LNCAP (cell line): ENCODE results near the gene UBE2J2.

Experiments used
- TF ChIP-seq, protein P1 (sequence below): fragments of 450-650 bp; IDR thresholded peaks from 2 replicates; pipeline ENCODE4 v1.5.1; 2017; ENCODE audit warnings: mild to moderate bottlenecking

Gene UBE2J2

DNA sequence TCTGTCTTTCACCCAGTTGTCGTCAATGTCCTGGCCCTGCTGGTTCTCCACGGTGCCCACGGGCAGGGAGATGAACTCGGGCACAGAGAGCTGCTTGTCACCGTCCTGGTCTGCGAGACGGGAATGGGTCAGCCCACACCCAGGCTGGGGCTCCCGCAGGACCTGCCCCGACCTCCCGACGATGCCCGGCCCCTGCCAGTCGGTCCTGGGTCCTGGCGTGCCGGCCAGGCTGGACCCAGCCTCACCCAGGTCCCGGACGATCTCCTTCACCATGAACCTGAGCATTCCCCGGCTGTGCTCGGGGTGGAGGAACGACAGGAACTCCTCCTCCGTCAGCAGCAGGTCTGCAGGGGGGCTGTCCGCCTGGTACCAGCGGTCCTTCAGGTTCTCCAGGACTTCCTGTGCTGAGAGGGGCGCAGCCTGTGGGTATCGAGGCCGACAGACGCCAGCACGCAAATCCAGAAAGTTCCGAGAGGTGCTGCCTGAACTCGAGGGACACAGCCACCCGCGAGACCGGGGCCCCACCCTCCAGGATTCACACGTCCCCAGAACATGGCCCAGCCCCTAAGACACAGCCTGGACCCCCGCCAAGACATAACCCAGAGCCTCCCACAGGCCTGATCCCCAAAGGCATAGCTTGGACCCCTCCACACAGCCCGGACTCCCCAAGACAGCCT is 55.0 kb downstream of the UBE2J2 start:
- TF ChIP-seq, protein P1, sequence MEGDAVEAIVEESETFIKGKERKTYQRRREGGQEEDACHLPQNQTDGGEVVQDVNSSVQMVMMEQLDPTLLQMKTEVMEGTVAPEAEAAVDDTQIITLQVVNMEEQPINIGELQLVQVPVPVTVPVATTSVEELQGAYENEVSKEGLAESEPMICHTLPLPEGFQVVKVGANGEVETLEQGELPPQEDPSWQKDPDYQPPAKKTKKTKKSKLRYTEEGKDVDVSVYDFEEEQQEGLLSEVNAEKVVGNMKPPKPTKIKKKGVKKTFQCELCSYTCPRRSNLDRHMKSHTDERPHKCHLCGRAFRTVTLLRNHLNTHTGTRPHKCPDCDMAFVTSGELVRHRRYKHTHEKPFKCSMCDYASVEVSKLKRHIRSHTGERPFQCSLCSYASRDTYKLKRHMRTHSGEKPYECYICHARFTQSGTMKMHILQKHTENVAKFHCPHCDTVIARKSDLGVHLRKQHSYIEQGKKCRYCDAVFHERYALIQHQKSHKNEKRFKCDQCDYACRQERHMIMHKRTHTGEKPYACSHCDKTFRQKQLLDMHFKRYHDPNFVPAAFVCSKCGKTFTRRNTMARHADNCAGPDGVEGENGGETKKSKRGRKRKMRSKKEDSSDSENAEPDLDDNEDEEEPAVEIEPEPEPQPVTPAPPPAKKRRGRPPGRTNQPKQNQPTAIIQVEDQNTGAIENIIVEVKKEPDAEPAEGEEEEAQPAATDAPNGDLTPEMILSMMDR = no peak

DNA sequence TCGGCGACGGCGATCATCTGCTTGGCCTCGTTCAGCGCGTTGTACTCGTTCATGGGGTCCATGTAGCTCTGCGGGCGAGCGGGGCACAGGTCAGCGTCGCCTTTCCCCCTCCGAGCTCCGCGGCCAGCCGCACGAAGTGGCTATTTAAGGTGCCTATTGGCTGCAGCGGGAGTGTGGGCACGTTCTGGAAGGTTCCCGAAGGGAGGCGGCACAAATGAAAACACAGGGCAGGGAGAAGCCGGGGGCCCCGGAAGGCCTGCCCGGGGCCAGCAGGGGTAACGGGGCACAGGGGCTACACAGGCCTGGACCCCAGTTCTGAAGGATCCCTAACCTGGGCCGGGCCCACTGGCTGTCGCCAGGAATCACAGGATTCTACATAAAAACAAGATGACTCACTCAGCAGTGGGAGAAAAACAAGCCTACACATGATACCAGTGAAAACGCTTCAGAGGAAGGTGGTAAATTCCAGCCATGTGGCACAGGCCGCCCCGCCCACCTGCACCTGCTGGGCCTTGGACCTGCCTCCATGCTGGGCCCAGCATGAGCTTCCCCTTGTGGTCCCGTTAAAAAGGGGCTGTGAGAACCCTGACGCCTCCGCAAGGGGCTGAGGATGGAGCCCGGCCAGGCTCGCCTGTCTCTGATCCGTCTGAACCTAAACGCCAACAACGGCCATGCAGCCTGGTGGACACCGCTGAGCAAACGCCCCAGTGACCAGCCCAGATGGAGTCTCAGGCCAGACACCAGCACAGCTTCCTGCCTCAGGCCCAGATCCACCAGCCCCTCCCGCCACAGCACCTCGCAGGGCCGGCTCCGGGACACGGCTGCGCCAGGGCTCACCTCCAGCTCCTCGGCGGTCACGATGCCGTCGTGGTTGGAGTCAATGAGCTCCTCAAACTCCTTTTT is 55.8 kb downstream of the UBE2J2 start:
- TF ChIP-seq, protein P1 = no peak

DNA sequence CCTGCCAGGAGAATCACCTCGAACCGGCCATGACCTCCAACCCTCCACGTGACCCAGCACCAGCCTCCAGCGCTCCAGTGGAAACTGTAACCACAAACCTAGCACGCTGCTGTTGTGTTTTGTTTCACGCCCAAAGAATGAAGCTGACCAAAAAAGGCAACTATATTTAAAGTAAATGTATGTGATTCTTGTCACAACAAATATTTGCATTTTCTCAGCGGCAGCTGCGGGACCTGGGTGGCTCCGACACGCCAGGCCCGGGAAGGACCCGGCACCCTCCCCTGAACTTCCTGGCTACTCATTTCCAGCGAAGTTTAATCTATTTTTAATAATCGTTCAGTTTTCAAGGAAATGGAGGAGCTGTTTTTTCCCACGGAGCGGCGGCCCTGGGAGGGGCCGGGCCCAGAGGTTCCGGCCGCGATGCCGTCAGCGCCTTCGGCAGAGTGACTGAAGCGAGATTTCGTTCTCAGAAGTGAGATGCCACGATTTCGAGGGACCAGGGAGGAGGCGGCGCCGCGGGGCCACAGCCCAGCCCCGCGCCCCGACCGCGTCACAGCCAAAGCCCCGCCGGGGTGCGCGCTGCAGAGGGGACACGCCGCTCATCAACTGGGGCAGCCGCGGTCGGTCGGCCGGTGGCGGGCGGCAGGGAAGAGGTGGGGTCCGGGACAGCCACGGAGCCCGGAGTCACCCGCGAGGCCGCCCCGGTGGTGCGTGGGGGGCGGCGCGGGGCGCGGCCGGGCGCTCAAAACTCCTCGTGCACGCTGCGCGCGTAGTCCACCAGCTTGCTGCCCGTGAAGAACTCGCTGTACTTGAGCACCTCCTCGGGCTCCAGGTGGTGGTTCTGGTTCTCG is 56.7 kb downstream of the UBE2J2 start:
- TF ChIP-seq, protein P1 = no peak

DNA sequence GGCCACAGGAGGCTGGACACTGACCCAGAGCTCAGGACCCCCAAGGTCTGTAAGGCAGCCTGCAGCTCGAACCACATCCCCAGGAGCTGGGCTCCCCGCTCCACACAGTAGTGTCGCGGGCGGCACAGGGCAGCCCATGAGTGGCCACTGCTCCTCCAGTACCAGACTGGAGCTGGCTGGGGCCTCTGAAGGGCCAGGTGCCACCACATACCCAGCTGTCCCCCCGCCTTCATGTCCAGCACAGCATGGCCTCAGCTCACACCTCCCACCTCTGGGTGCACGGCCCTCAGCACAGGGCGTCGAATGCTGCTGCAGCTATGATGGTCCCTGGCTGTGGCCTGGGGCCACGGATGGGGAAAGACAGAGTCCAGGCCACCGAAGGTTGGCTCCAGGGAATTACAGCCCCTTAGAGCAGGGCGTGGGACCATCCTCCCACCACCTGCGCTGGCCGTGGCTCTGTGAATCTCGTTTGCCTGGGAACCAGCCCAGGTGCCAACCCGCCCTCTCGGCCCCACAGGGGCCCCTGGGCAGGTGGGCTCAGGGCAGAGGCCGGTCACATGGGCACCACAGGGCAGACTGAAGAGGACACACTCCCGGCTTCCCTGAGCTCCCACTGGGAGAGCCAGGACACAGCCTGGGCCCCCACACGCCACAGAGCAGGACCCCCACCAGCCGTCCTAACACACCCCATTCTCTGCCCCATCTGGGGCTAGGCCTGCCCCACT is 57.6 kb downstream of the UBE2J2 start:
- TF ChIP-seq, protein P1 = no peak

DNA sequence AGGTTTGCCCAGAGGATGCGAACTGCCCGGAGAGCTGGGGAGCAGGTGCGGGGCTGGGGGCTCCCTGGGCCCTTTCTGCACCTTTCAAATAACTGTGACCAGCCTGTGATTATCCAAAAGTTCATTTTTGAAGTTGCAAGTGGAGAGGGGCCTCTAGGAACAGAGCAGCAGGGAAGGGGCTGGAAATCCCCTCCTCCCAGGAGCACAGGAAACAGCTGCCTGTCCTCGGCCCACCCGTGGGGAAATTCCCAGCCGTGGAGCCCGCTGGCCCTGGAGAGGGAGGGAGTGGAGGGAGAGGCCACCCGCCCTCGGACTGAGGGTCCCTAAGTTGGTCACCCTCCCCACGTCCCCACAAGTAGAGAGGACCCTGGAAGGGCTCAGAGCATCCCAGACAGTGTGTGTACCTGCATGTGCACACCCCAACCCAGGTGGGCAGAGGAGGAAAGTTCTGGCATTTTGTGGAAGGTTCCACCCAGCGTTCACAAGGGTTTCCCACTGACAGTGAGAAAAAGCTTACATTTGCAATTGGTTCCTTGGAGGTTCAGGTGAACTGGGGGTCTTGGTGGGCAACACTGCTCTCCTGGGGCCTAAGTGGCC is 58.5 kb downstream of the UBE2J2 start:
- TF ChIP-seq, protein P1 = no peak

DNA sequence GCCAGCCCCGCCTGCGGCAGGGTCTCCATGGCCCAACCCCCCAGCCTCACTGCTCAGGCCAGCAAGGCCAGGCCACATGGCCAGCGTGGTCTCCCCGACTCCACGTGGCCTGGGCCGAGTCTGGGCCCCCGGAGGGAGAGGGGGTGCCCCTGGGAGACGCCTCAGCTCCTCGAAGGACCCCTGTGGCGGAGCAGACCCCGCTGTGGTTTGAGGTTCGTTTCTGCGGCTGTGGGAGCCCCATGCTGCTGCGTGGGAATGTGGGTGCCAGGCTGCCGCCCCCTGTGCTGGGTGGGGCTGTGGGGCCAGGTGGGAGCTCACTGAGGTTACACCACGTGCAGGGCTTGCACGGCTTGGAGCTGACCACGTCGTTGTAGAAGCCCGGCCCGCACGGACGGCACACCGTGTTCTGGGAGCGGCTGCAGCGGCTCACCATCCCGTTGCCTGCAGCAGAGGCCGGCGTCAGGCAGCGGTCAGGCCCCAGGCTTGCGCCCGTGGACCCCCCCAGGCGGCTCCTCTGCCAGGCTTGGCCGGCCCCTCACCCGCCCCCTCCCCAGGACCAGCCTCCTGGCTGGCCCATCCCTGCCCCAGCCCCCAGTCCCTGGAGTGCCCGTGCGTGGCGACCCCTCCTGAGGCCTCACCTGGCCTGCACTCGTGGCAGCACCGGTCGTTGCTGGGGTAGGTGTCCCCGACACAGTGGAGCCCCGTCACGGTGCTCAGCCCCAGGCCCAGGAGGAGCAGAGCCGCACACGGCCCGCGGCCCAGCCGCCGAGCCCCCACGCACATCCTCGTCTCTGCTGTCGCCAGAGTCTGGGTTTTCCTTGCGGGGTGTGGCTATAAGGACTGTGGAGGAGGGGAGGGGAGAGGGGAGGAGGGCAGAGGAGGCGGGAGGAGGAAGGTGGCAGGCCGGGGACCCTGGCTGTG is 60.0 kb downstream of the UBE2J2 start, which contains the start of gene TNFRSF4:
TSS of gene TNFRSF4 (minus strand) at position 809 of the 921 bp plus-strand sequence. CDS start at position 783, 26 bp downstream.
- TF ChIP-seq, protein P1 = no peak
